Measurements from ENCODE around the gene AFG3L2. TPM values are rescaled to one million over a fixed set of nuclear protein-coding genes. Genes with fewer than 3 reads are reported as not detected.

AFG3L2 gene
- total and polyA plus RNA-seq, 9 of the 15 experiments (the other 6 are each of a cell fraction or from before 2014, with no cell fraction given) = 24.1 to 109 (median 84.0) TPM

- TF ChIP-seq HMG20B (CRISPR knock-in tag; IDR thresholded peaks at IDR 0.05) (no peak), ZNF354B (CRISPR knock-in tag; IDR thresholded peaks at IDR 0.05) (no peak), BRCA1 (IDR thresholded peaks at IDR 0.05) (no peak), BRCA1 (CRISPR knock-in tag; IDR thresholded peaks at IDR 0.05) (no peak), NFIC (IDR thresholded peaks at IDR 0.05) (no peak), ATF7 (IDR thresholded peaks at IDR 0.05) (peak; percentile 66), DDX20 (tag; IDR thresholded peaks at IDR 0.05; ENCODE audit: low read depth) (no peak), ZNF398 (CRISPR knock-in tag; IDR thresholded peaks at IDR 0.05) (no peak), HDAC8 (tag; IDR thresholded peaks at IDR 0.05) (no peak), SMARCA4 (IDR thresholded peaks at IDR 0.05) (peak; percentile 95), ZNF146 (CRISPR knock-in tag; IDR thresholded peaks at IDR 0.05; ENCODE audit: unreplicated experiment) (no peak), CBX8 (IDR thresholded peaks at IDR 0.05; ENCODE audit: borderline replicate concordance, extremely low read depth, low read depth, low read length, poor library complexity, severe bottlenecking) (no peak), CBFB (CRISPR knock-in tag; IDR thresholded peaks at IDR 0.05) (no peak), SP1 (CRISPR knock-in tag; IDR thresholded peaks at IDR 0.05) (0 out of 2 replicates have a peak, but pooled peaks have one; percentile 24), MXI1 (IDR thresholded peaks at IDR 0.05; ENCODE audit: low read depth, low read length) (no peak), POLR2H (tag; IDR thresholded peaks at IDR 0.05; ENCODE audit: low read depth) (no peak), MYNN (IDR thresholded peaks at IDR 0.05) (no peak), MYNN (CRISPR knock-in tag; IDR thresholded peaks at IDR 0.05) (no peak), MAFG (tag; conservative IDR thresholded peaks at IDR 0.05) (peak; percentile 77), ZNF253 (CRISPR knock-in tag; conservative IDR thresholded peaks at IDR 0.05) (no peak)
- TF ChIP-seq, protein P1, sequence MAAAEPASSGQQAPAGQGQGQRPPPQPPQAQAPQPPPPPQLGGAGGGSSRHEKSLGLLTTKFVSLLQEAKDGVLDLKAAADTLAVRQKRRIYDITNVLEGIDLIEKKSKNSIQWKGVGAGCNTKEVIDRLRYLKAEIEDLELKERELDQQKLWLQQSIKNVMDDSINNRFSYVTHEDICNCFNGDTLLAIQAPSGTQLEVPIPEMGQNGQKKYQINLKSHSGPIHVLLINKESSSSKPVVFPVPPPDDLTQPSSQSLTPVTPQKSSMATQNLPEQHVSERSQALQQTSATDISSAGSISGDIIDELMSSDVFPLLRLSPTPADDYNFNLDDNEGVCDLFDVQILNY (CRISPR knock-in tag; IDR thresholded peaks at IDR 0.05) = no peak
Measured at GRCh38 chr18:12359515-12359927, 17.5 kb downstream of the AFG3L2 start (continued).
